Hepatocyte (in vitro differentiated cells): ENCODE measurements around the gene CRTAC1. TPM values are rescaled to one million over a fixed set of nuclear protein-coding genes. Genes with fewer than 3 reads are reported as not detected.

Experiments used
- DNase-seq: peaks from one replicate; pipeline ENCODE4 v3.0.0-alpha.2; 2016; ENCODE audit warnings: low spot score
- H2AFZ ChIP-seq: fragments of 200-600 bp; sonication (generic); 2 replicates; pipeline ENCODE4 v1.6.0; 2016; ENCODE audit warnings: antibody characterized with exemption, mild to moderate bottlenecking
- H3K27ac ChIP-seq: fragments of 200-600 bp; sonication (generic); 2 replicates; pipeline ENCODE4 v1.5.1; 2016; ENCODE audit warnings: mild to moderate bottlenecking
- H3K27me3 ChIP-seq: fragments of 200-600 bp; sonication (generic); 2 replicates; pipeline ENCODE4 v1.6.1; 2016
- H3K36me3 ChIP-seq: fragments of 200-600 bp; sonication (generic); replicated peaks from 2 replicates; pipeline ENCODE4 v1.5.1; 2016; ENCODE audit warnings: low read depth; ENCODE audit not compliant: insufficient read depth
- H3K4me1 ChIP-seq: fragments of 200-600 bp; sonication (generic); 2 replicates; pipeline ENCODE4 v1.5.1; 2016; ENCODE audit warnings: mild to moderate bottlenecking, moderate library complexity; ENCODE audit not compliant: insufficient read depth
- H3K4me2 ChIP-seq: fragments of 200-600 bp; sonication (generic); 2 replicates; pipeline ENCODE4 v1.6.0; 2016
- H3K4me3 ChIP-seq: fragments of 200-600 bp; sonication (generic); 2 replicates; pipeline ENCODE4 v1.5.1; 2016; ENCODE audit warnings: mild to moderate bottlenecking
- H3K79me2 ChIP-seq: fragments of 200-600 bp; sonication (generic); 2 replicates; pipeline ENCODE4 v1.6.0; 2017; ENCODE audit warnings: mild to moderate bottlenecking
- H3K9me2 ChIP-seq: fragments of 200-600 bp; sonication (generic); replicated peaks from 2 replicates; pipeline ENCODE4 v1.6.0; 2017; ENCODE audit warnings: mild to moderate bottlenecking; ENCODE audit not compliant: insufficient read depth
- H3K9me3 ChIP-seq: fragments of 200-600 bp; sonication (generic); 2 replicates; pipeline ENCODE4 v1.5.1; 2016; ENCODE audit warnings: low read depth, mild to moderate bottlenecking
- H4K20me1 ChIP-seq: fragments of 200-600 bp; sonication (generic); 2 replicates; pipeline ENCODE4 v1.6.0; 2016; ENCODE audit warnings: mild to moderate bottlenecking; ENCODE audit not compliant: insufficient read depth, poor library complexity, severe bottlenecking
- CTCF ChIP-seq: fragments of 200-600 bp; sonication (generic); IDR thresholded peaks from 2 replicates; pipeline ENCODE4 v1.5.1; 2016; ENCODE audit warnings: antibody characterized with exemption, mild to moderate bottlenecking; ENCODE audit not compliant: poor library complexity
- EZH2 ChIP-seq: fragments of 200-600 bp; sonication (generic); IDR thresholded peaks from 2 replicates; pipeline ENCODE4 v1.6.1; 2016; ENCODE audit warnings: antibody characterized with exemption, mild to moderate bottlenecking, borderline replicate concordance
- EZH2phosphoT487 ChIP-seq: fragments of 200-600 bp; sonication (generic); IDR thresholded peaks from one replicate; pipeline ENCODE4 v1.6.1; 2018; ENCODE audit warnings: antibody characterized with exemption, mild to moderate bottlenecking, low read depth, moderate library complexity; ENCODE audit not compliant: unreplicated experiment, severe bottlenecking
- WGBS: methylation state at CpG from one replicate; pipeline ENCODE4 v1.1.6; 2016; ENCODE audit warnings: low lambda C conversion rate; ENCODE audit errors: missing lambda C conversion rate; 5-methylcytosine and 5-hydroxymethylcytosine counted together
- polyA plus RNA-seq: library from polyadenylated mRNA; unstranded; fragments of >200 nt; fragmentation: Nextera tagmentation; extraction: Ambion mirVana; gene quantifications from 2 replicates; pipeline ENCODE4 v1.2.1, GENCODE V29; 2016
- total RNA-seq: library from RNA; depleted of rRNA; stranded (reverse); fragments of >200 nt; gene quantifications from 2 replicates; pipeline ENCODE4 v1.2.3, GENCODE V29; 2014

The CRTAC1 gene
- total and polyA plus RNA-seq, 2 experiments from 2014 or later: 0.47 to 0.76 TPM

DNA sequence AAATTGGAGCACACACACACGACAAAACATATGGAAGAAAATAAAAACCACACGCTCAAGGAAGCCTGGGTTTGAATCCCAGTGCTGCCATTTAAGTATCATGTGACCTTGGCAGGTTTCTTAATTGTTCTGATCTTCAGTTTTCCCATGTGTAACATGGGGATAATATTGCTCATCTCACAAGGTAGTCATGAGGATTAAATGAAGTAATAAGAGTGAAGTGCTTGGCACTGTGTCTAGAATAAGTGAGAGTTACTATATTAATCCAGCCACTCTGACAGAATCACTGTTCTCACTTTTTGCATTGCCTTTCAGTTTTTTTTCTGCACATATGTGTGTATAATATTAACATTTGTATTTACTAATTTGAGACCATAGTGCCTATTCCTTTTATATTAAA lies 137.5 kb downstream of the CRTAC1 start:
- no peak for TF ChIP-seq EZH2phosphoT487
- no peak for TF ChIP-seq CTCF
- TF ChIP-seq EZH2: no peak
- H3K9me3 ChIP-seq: no peaks in the 10 kb centered on the region
- no peak for DNase-seq
- H3K4me1 ChIP-seq: peaks cover 7% of the 10 kb centered on the region
- H3K9me2 ChIP-seq: no peaks in the 10 kb centered on the region
- no peaks in the 10 kb centered on the region for H3K36me3 ChIP-seq
- WGBS: 64% methylated on average over 2 of the region's 2 CpGs
- H4K20me1 ChIP-seq: no peaks in the 10 kb centered on the region
- H3K79me2 ChIP-seq: no peaks in the 10 kb centered on the region
- H3K4me3 ChIP-seq: no peak overlapping the region
- no peak overlapping the region for H2AFZ ChIP-seq
- H3K4me2 ChIP-seq: no peak overlapping the region
- no peaks in the 10 kb centered on the region for H3K27me3 ChIP-seq
- no peak overlapping the region for H3K27ac ChIP-seq

DNA sequence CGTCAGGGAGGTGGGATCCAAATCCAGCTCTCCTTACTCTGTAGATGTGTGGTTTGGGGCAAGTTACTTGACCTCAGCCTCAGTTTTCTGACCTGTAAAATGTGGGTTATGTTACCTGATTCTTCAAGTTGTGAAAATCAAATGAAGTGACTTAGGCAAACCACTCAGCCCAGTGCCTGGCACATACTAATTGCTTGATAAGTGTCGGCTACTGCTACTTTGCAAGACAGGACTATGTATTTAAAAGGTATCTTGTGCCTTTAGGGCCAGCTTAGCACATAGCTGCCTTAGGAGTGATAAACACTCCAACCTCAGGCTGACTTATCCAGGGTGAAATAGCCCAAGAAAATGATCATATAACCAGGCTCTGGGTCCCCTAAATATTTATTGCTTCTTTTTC lies 137.9 kb downstream of the CRTAC1 start:
- peaks cover 7% of the 10 kb centered on the region for H3K4me1 ChIP-seq
- no peak overlapping the region for H3K4me2 ChIP-seq
- H3K27ac ChIP-seq: no peak overlapping the region
- no peaks in the 10 kb centered on the region for H3K9me2 ChIP-seq
- H4K20me1 ChIP-seq: no peaks in the 10 kb centered on the region
- H3K4me3 ChIP-seq: no peak overlapping the region
- no peaks in the 10 kb centered on the region for H3K79me2 ChIP-seq
- TF ChIP-seq EZH2 (no peak), EZH2phosphoT487 (no peak), CTCF (no peak)
- H2AFZ ChIP-seq: no peak overlapping the region
- DNase-seq: no peak
- H3K36me3 ChIP-seq: no peaks in the 10 kb centered on the region
- no peaks in the 10 kb centered on the region for H3K27me3 ChIP-seq
- 60% methylated on average over 2 of the region's 2 CpGs for WGBS
- H3K9me3 ChIP-seq: no peaks in the 10 kb centered on the region

GRCh38 chr10:97891497-97892167 lies 138.8 kb downstream of the CRTAC1 start:
- WGBS: 84% methylated on average over 16 of the region's 17 CpGs
- Histone ChIP-seq H3K27ac (no peak overlapping the region), H4K20me1 (no peaks in the 10 kb centered on the region), H3K27me3 (no peaks in the 10 kb centered on the region), H3K4me1 (peaks cover 7% of the 10 kb centered on the region), H3K4me2 (no peak overlapping the region), H3K9me3 (no peaks in the 10 kb centered on the region), H3K4me3 (no peak overlapping the region), H2AFZ (no peak overlapping the region), H3K9me2 (no peaks in the 10 kb centered on the region), H3K36me3 (no peaks in the 10 kb centered on the region), H3K79me2 (no peaks in the 10 kb centered on the region)
- TF ChIP-seq EZH2: no peak
- TF ChIP-seq EZH2phosphoT487: no peak
- TF ChIP-seq CTCF: no peak
- peak; percentile 31 for DNase-seq
